ENCODE measurements around the gene PDE4D. TPM values are rescaled to one million over a fixed set of nuclear protein-coding genes. Genes with fewer than 3 reads are reported as not detected.
"Not testable (repeated sequence)": the region's sequence is repeated elsewhere in the genome, so short reads cannot be mapped to it uniquely, and the experiment has no call there.

PDE4D gene
- total RNA-seq, 1 donor from 2014 or later, result 81.0 TPM

DNA sequence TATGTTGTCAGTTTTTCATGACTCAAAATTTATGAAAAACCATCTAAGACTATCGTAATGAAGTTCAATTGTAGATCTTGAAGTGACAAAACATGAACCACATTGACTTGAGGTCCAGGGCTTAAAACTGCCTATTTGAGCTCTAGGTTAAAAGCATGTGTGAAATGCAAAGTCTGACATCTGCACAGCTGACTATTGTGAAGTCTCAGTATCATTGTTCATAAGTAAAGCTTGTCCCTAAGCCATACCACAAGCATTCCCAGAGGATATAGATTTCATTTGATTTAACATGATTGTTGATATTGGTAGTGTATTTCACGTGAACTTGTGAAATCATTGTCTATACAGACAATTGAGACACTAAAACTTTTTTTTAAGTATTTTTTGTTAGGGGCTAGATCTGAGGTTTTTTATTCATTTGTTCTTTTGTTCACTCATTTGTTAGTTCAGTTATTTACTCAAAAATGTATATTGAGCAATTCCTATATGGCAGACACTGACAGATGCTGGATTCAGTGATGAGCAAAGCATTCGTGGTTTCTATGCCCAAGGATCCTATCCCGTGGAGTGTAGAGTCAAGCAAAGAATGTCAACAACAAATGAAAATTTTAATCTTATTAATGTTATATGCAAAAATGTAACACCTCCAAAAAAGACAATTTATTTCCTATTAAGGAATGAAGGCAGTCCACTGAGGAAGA, 825.4 kb downstream of the PDE4D start:
- intact Hi-C loops (cut with micrococcal nuclease), result no loop called here

DNA sequence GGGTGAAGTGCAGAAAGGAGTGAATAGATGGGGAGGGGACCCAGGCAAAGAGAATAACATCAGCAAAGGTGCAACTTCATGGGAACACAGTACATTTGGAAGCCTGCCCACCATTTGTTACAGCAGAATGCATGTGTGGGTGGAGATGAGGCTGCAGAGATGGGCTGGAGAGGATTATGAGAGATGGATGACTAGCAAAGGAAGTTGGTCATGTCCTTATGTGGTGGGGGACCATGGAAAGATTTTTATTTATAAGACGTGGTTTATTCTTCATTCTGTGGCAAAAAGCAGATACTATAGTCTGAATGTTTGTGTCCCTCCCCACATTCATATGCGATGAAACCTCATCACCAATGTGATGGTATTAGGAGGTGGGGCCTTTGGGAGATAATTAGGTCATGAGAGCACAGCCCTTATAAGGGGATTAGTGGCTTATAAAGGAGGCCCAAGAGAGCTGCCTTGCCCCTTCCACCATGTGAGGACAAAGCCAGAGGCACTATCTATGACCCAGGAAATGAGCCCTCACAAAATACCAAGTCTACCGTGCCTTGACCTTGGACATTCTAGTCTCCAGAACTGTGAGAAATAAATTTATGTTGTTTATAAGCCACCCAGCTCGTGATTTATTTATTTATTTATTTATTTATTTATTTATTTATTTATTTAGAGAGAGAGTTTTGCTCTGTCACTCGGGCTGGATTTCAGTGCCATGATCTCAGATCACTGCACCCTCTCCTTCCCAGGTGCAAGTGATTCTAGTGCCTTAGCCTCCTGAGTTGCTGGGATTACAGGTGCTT, 827.0 kb downstream of the PDE4D start:
- intact Hi-C loops (cut with micrococcal nuclease), result no loop called here

DNA sequence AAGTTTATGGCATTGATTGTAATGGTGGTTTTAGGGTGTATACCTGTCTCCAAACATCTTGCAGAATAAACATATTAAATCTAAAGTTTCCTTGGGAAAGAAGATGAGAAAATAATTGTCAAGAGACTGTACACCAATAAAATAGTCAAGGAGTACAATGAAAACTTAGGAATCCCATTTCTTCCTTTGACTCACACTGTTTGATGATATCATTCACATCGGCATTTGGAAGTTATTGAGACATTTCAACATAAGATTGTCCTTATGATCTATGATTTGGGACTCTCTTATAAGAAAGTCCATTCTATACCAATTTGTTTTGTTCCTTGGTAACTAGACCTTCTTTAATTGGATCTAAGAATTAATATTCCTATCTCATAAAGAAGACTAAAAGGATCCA, 828.0 kb downstream of the PDE4D start:
- intact Hi-C loops (cut with micrococcal nuclease), result no loop called here

DNA sequence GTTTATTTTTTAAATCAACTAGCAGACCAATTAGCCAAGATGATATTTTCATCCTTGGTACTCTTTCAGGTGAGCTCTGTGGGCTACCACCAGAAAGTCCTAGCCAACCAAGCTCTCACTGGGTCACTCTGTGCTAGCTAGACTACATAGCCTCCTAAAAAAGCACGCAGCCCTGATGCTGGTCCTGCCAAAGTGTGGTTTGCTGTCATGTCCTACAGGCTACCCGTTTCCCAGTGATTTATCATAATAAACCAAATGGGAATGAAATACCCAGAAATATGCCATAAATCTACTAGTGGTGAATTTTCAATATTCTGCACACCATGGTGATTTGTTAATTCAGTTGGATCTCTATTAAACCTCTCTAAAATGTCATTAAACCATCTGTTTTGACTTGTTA, 829.2 kb downstream of the PDE4D start:
- intact Hi-C loops (cut with micrococcal nuclease), result no loop called here

DNA sequence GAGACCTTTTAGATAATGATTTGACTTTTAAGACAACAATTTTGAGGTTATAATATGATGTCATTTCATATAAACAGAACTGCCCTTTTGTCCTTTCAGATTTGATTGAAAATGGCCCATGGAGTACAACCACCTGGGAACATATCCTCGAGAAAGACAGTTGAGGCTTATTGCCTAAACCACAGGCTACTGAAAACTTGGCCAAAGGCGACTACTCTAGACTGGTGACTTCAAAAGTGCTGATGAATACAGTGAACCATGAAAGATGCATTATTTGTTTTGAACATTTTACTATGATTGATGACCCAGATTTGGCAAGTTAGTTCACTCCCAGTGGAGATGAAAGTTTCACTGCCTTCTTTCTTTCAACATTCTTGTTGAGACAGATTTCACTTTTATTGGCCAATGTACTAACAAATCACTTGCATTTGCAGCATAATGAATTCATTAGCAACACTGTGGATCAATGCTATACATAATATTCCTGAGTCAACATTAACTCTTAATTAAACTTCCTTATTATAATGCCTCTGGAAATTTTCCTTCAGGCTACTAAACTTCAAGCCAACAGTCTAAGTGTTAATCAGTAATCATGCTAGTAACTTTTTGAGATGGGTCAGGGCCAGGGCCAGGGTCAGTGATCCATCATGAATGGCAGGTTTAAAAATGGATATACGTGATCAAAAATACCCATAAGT, 830.4 kb downstream of the PDE4D start:
- intact Hi-C loops (cut with micrococcal nuclease), result no loop called here

DNA sequence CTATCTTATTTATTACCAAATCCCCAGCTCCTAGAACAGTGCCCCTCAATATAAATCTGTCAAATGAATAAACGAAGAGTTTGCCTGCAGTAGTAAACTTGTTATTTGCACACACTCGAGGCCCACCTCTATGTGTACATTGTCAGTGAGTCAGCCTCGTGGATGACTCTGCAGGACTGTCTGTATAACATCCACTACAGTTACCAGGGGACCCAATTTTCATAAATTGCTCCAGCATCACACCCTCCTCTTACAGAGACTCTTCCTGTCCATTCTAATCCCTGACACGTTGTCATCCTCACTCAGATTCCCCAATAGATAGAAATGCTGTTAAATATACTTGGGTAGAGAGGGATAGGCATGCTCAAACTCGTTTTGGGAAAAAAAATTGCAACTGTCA, 832.1 kb downstream of the PDE4D start:
- intact Hi-C loops (cut with micrococcal nuclease), result no loop called here

DNA sequence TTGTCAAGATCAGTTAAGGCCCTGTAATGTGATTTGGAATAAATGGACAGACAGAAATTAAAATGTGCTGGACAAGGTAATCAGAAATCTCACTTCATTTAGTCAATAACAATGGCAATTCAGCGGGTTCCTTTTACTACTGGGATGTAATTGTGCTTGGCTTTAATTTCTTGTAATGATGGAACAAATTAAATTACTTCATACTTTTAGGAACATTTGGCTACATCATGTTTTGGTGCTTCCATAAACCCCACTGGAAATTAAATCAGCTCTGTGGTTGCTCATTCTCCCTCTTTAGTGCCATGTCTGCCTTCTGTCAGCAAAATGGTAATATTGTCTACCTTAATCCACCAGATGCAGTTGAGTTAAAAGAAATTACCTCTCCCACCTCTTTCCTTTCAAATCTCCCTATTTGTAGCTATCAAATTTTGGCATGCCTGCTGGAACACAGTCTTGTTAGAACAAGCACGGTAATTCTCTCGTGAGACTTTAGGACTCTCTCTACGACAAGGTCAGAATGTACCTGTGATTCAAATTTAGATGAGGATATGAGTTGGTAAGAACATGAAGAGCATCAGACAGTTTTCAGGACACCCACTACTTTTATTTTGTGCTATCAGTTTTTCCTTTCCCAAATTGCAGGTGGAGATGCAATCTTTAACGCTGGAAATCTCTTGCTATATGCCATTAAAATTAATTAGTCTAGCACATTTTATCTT, 834.4 kb downstream of the PDE4D start:
- intact Hi-C loops (cut with micrococcal nuclease), result no loop called here

DNA sequence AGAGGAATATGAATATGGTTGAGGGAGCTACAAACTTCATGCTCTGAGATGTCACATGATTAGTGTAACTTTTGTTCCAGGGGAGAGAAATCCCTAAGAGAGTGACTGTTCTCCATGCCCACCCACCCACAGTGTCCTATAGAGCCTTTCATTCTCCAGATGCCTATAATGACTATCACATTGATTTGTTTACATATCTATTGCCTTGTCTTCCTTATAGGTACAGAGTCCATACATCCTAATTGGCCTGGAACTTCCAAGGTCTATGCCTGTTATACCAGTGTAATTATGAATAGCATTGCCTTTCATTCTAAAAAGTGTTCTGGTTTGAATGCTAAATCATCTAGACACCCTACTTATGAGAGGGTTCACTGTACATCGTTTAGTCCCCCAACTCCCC, 835.3 kb downstream of the PDE4D start:
- intact Hi-C loops (cut with micrococcal nuclease), result no loop called here

DNA sequence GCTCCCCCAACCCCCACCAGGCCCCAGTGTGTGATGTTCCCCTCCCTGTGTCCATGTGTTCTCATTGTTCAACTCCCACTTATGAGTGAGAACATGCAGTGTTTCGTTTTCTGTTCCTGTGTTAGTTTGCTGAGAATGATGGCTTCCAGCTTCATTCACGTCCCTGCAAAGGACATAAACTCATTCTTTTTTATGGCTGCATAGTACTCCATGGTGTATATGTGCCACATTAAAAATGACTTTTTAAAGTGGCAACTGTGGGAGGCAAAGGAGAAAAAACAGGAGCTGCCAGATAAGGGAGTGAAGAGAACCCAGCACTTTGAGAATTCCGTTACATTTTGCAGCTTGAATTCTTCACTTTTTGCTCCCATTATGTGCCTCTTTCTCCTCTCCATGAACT, 836.9 kb downstream of the PDE4D start:
- intact Hi-C loops (cut with micrococcal nuclease), result not testable (repeated sequence)

DNA sequence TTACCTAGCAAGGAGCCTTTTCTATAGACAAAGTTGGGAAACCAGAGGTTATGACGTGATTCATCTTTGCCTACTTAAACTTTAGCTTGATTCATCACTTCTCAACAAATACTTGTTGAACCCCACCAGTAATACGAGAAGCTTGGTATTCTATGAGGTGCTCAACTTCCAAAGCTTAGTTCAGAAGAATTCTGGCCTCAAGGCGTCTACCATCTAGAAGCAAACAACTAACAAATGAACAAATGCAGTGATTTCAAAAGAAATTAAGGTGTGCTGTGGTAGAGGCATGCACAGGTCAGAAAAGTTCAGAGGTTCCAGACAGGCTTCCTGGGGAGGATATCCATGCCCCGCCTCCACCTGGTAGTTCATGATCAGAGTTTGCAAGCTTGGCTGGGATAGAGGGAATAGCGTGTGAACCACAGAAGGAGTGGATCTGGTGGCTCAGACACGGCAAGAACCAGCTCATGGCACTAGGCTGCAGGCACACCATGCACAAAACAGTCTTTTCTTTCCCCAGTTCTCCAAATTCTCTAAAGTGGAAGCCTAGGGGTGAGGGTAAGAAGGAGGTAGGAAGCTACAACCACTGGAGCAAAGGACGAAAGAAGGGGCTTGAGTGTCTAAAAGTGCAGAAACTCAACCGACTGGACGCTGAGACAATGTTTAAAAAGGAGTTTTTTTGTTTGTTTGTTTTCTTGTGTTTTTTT, 837.6 kb downstream of the PDE4D start:
- intact Hi-C loops (cut with micrococcal nuclease), result no loop called here

DNA sequence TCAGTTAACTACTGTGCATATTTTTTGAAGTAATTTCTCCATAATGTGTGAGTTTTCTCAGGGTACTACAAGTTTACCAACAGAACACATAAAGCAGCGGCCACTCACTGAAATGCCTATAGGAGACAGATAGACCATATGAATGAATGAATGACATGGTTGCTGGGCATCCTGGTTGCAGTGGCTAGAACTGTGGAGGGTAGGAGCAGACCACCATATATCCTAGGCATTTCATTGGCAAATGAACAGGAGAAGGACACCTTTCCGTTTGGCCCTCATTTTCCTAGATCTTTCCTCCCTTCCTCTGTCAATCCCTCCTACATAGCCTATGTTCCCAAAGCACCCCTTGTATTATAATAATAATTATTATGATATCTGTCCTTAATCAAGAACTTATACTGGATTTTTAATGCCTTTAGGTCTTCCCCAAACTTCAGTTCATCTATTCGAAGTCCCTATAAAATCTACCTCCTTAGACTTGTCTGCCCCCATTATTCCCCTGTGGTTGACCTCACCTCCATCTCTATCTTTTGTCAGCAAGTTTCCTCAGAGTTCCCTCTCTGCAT, 838.5 kb downstream of the PDE4D start:
- intact Hi-C loops (cut with micrococcal nuclease), result no loop called here

DNA sequence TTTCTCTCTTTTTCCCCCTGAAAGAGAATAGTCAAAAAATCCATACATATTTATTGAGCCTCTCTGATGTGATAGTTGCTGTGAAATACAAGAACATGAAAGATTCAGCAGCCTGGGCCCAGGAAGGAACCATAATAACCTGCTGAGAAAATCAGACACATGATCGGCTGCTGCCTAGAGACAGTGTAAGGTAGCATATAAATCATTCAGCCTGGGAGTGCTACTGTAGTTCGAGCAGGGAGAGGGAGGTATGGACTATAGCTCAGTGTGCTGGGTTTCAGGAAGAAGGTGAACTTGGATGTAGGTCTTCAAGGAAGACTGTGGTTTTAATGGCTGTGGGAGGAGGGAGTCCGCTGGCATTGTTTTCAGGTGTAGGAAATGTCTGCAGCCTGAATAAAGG, 841.6 kb downstream of the PDE4D start:
- intact Hi-C loops (cut with micrococcal nuclease), result no loop called here

DNA sequence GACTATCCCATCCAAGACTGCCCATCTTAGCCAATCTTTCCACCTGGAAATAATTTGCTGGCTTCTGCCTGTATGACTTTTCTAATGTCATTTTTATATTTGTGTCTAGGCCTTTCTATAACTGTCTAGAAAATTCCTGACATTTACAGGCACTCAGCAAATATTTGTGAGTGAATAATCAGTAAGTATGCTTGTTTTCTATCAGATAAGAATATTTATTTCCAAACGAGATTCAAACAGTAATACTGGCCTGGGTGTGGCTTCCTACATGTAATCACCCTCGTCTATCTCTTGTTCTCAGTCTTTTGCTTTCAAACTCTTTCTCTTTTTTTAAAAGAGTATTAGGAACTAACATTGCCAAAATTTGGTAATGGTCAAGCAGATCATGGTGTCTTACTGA, 844.4 kb downstream of the PDE4D start:
- intact Hi-C loops (cut with micrococcal nuclease), result no loop called here

DNA sequence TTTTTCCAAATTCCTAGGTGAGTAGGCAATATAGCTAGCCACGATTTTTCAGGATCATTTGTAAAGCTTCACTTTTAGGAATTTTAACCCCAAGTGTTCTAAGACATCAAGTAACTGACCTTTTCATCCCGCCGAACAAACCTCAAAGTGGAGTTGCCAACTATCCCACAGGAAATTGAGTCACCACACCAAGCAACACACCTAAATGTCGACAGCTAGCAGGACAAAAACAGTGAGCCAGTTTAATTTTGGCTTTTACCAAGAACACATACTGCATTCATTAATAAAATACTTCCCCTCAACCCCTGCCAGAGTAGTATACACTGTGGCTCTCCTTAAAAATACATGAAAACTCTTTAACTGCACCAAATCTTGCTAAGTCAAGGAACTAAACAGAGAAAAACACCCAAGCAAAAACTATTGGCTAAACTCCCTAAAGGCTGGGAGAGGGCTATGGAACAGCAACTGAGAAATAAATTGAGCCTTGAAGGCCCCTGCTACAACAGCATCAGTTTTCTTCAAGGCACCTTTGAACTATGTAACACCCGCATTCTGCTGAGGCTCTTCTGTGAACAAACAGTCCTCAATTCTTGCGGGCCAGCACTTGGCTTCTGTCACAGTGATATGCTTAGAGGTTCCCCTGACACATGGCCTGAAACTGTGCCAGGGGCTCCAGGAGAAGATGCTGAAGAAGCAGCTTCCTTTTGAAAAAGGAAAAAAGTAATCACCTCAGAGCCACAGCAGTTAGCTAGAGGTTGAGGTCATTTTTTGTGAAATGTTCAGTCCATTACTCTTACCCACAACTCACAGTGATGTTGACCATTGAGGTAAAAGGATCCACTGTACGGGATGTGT, 851.1 kb downstream of the PDE4D start:
- intact Hi-C loops (cut with micrococcal nuclease), result no loop called here

DNA sequence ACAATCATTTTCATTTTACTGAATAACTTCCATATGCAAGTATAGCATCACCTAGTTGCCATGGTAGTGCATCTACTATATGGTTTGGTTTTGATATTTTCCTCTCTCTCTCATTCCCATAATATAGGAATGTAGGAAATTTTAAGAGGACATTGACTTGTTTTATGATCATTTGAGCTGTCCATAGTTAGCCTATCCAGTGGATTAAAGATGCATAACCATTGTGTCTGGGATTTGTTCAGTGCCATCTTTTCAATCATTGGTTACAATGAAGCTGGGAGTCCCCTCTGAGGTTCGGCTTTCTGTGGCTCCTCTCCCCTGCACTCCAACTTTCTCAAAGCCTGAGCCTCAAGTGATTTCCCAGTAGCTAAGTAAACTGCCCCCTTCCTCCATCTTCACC, 852.2 kb downstream of the PDE4D start:
- intact Hi-C loops (cut with micrococcal nuclease), result loop anchor here (2.0 kb wide), 1 partner anchor 339 kb away; no protein-coding TSS in a partner anchor

DNA sequence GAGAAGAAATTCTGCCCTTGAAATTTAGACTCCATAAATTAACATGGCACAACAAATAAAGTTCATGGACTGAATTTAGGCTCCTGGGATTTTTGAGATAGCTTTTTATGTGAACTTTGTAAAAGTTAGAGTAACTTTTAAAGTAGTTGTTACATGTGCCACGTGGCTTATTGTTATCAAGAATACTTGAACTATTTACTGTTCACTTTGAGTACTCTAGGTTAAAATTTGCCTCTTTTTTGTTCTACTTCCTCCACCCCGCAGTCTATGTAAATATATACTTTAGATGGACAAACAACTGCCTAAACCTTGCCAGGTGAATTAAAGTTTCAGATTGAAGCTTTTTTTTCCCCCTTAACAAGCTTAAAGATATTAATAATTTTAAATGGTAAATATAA, 852.7 kb downstream of the PDE4D start:
- intact Hi-C loops (cut with micrococcal nuclease), result loop anchor here (2.0 kb wide), 1 partner anchor 340 kb away; no protein-coding TSS in a partner anchor

DNA sequence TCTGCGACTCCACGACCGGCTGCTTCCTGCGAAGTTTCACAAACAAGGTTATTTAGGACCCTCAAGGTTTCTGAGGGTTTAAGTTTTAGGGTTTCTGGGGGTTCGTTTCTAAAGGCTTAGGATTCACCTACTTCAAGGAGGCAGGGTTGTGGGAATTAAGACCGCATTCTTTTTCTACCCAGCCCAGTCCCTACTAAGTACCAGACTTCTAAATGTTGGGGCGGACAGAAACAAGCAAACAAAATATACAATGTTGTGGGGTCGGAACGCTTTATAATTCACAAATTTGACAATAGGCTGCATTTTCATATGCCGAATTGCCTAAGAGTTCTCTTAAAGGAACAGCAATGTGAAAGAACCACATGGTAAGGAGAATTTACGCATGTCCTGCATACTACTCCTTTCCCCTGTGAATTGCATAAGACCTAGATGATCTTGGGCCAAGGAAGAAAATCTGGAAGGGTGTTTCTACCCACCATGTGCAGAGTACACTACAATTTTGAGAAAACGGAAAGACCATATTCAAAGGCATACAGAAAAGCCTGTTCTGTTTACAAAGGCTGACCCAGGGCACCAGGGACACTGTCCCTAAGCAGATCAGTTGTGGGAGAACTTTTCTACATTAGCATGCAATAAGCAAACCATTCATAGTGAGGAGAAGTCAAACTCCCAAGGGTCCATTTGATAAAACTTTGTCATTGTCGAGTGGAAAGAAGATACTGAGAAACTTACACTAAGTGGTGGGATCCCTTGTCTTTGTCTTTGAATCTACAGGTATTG, 853.3 kb downstream of the PDE4D start:
- intact Hi-C loops (cut with micrococcal nuclease), result loop anchor here (2.0 kb wide), 1 partner anchor 341 kb away; no protein-coding TSS in a partner anchor

DNA sequence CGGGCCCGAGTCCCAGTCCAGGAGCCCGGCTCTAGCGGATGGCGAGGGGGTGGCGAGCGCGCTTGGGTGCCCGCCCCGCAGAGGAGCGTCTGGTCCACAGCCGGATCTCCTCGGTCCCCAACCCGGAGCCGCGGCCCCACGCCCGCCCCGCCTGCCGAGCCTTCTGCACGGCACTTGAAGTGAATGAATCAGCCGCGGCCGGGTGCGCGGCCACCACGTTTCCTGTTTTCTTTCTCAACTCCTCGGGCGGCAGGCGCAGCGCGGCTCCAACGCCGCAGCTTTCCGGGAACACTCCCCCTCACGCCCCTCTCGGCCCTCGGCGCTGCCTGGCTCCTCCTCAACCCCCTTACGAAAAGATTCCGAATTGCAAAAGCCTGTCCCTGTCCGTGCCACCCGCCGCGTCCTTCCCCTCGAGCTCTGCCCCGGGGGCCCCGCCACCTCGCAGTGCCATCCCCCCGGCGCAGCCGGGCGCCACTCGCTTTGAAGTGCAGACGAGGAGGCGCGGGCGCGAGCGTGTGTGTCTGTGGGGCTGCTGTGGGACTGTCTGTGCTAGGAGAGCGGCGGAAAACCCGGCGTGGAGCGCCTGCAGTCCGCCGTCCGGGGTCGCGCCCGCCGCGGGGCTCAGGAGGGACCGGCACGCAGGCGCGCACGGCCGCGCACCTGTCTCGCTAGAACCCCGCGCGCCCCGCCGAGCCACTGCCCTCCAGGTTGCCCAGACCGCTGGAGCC, 854.1 kb downstream of the PDE4D start:
- intact Hi-C loops (cut with micrococcal nuclease), result loop anchor here (1.0 to 10.0 kb wide), 10 partner anchors 60 to 1905 kb away; partner anchors contain the start of genes ERCC8, NDUFAF2 and PLK2
